Measurements from ENCODE around the gene MYL6. TPM values are rescaled to one million over a fixed set of nuclear protein-coding genes. Genes with fewer than 3 reads are reported as not detected.

The MYL6 gene
- total and polyA plus RNA-seq, 2 donors from 2014 or later = 1,630 to 4,190 TPM

- no peak for FAIRE-seq
- intact Hi-C loops (cut with DNase I) = no loop called here
Measured at GRCh38 chr12:56163533-56164344, 5.6 kb downstream of the MYL6 start.

GRCh38 chr12:56164345-56164729 is 6.2 kb downstream of the MYL6 start:
- H3K36me3 ChIP-seq (ENCODE audit: control insufficient read depth in 2 of 3, insufficient read depth in 3 of 3, low read length in 3 of 3) = peaks cover 16 to 62% (median 42%) of the 10 kb centered on the region in 3 donors
- H3K27me3 ChIP-seq (ENCODE audit: control insufficient read depth, insufficient read depth, low read length) = no peaks in the 10 kb centered on the region
- FAIRE-seq (no peak), DNase-seq (no peak)
- no peak overlapping the region for H3K9ac ChIP-seq (ENCODE audit: low read length in 3 of 3)
- H3K9me3 ChIP-seq (ENCODE audit: control insufficient read depth in 2 of 3, insufficient read depth in 1 of 3, low read length in 3 of 3) = no peaks in the 10 kb centered on the region
- no peak for TF ChIP-seq CTCF (IDR thresholded peaks at IDR 0.05; ENCODE audit: borderline replicate concordance, extremely low read depth, insufficient read depth)
- intact Hi-C loops (cut with DNase I) = no loop called here
- no peak overlapping the region for H3K27ac ChIP-seq (ENCODE audit: low read depth in 2 of 2, low read length in 2 of 2)
- H3K4me3 ChIP-seq (ENCODE audit: low read length in 3 of 3) = no peak overlapping the region
- H3K4me1 ChIP-seq (ENCODE audit: control insufficient read depth in 2 of 3, insufficient read depth in 2 of 3, low read depth in 1 of 3, low read length in 3 of 3) = peaks cover 2 to 21% (median 20%) of the 10 kb centered on the region in 3 donors

More at GRCh38 chr12:56163533-56164344, 5.6 kb downstream of the MYL6 start:
- H3K27ac ChIP-seq (ENCODE audit: low read depth in 2 of 2, low read length in 2 of 2) = no peak overlapping the region
- no peaks in the 10 kb centered on the region for H3K27me3 ChIP-seq (ENCODE audit: control insufficient read depth, insufficient read depth, low read length)
- no peak overlapping the region for H3K4me3 ChIP-seq (ENCODE audit: low read length in 3 of 3)
- no peak overlapping the region for H3K9ac ChIP-seq (ENCODE audit: low read length in 3 of 3)
- peaks cover 16 to 57% (median 42%) of the 10 kb centered on the region in 3 donors for H3K36me3 ChIP-seq (ENCODE audit: control insufficient read depth in 2 of 3, insufficient read depth in 3 of 3, low read length in 3 of 3)
- H3K4me1 ChIP-seq (ENCODE audit: control insufficient read depth in 2 of 3, insufficient read depth in 2 of 3, low read depth in 1 of 3, low read length in 3 of 3) = peaks cover 2 to 23% (median 21%) of the 10 kb centered on the region in 3 donors
- TF ChIP-seq CTCF (IDR thresholded peaks at IDR 0.05; ENCODE audit: borderline replicate concordance, extremely low read depth, insufficient read depth) = no peak
- DNase-seq = no peak
- H3K9me3 ChIP-seq (ENCODE audit: control insufficient read depth in 2 of 3, insufficient read depth in 1 of 3, low read length in 3 of 3) = no peaks in the 10 kb centered on the region

GRCh38 chr12:56165369-56165768 is 7.2 kb downstream of the MYL6 start:
- no peak overlapping the region for H3K4me3 ChIP-seq (ENCODE audit: low read length in 3 of 3)
- no peak overlapping the region for H3K9ac ChIP-seq (ENCODE audit: low read length in 3 of 3)
- no peak overlapping the region for H3K27ac ChIP-seq (ENCODE audit: low read depth in 2 of 2, low read length in 2 of 2)
- DNase-seq (no peak), FAIRE-seq (no peak)
- H3K36me3 ChIP-seq (ENCODE audit: control insufficient read depth in 2 of 3, insufficient read depth in 3 of 3, low read length in 3 of 3) = peaks cover 14 to 62% (median 38%) of the 10 kb centered on the region in 3 donors
- H3K27me3 ChIP-seq (ENCODE audit: control insufficient read depth, insufficient read depth, low read length) = no peaks in the 10 kb centered on the region
- no peak for TF ChIP-seq CTCF (IDR thresholded peaks at IDR 0.05; ENCODE audit: borderline replicate concordance, extremely low read depth, insufficient read depth)
- H3K9me3 ChIP-seq (ENCODE audit: control insufficient read depth in 2 of 3, insufficient read depth in 1 of 3, low read length in 3 of 3) = no peaks in the 10 kb centered on the region
- peaks cover 0 to 11% (median 10%) of the 10 kb centered on the region in 3 donors for H3K4me1 ChIP-seq (ENCODE audit: control insufficient read depth in 2 of 3, insufficient read depth in 2 of 3, low read depth in 1 of 3, low read length in 3 of 3)
- intact Hi-C loops (cut with DNase I) = no loop called here
